Adipocyte (in vitro differentiated cells): ENCODE measurements around the gene KCNJ1.

Source experiments
- DNase-seq: peaks from one replicate; pipeline ENCODE4 v3.0.0-alpha.2; 2015; ENCODE audit warnings: low read depth
- H3K27me3 ChIP-seq: replicated peaks from 2 replicates; pipeline ENCODE4 v1.7.0; 2013; ENCODE audit warnings: mild to moderate bottlenecking, low read length, moderate library complexity; ENCODE audit not compliant: control insufficient read depth, insufficient read depth
- H3K36me3 ChIP-seq: 2 replicates; pipeline ENCODE4 v1.7.0; 2013; ENCODE audit warnings: low read length, mild to moderate bottlenecking, moderate library complexity; ENCODE audit not compliant: control insufficient read depth, insufficient read depth, severe bottlenecking
- H3K4me1 ChIP-seq: 2 replicates; pipeline ENCODE4 v1.7.0; 2013; ENCODE audit warnings: mild to moderate bottlenecking, low read length, moderate library complexity; ENCODE audit not compliant: control insufficient read depth, insufficient read depth
- H3K4me3 ChIP-seq: 2 replicates; pipeline ENCODE4 v1.7.0; 2013; ENCODE audit warnings: mild to moderate bottlenecking, low read length, moderate library complexity
- H3K9ac ChIP-seq: 2 replicates; pipeline ENCODE4 v1.7.0; 2013; ENCODE audit warnings: mild to moderate bottlenecking, low read length, moderate library complexity
- H3K9me3 ChIP-seq: 2 replicates; pipeline ENCODE4 v1.7.0; 2013; ENCODE audit warnings: mild to moderate bottlenecking, low read length, moderate library complexity; ENCODE audit not compliant: control insufficient read depth

Gene KCNJ1

GRCh38 chr11:128900468-128900867, 33.4 kb upstream of the KCNJ1 start:
- Histone ChIP-seq H3K9me3 (no peaks in the 10 kb centered on the region), H3K36me3 (no peaks in the 10 kb centered on the region), H3K27me3 (no peaks in the 10 kb centered on the region), H3K9ac (no peak overlapping the region), H3K4me1 (peaks cover 25% of the 10 kb centered on the region), H3K4me3 (no peak overlapping the region)
- no peak for DNase-seq

GRCh38 chr11:128898580-128899344, 31.7 kb upstream of the KCNJ1 start:
- no peaks in the 10 kb centered on the region for H3K27me3 ChIP-seq
- no peak overlapping the region for H3K4me3 ChIP-seq
- no peak overlapping the region for H3K9ac ChIP-seq
- H3K9me3 ChIP-seq: no peaks in the 10 kb centered on the region
- no peak for DNase-seq
- peaks cover 25% of the 10 kb centered on the region for H3K4me1 ChIP-seq
- H3K36me3 ChIP-seq: no peaks in the 10 kb centered on the region

GRCh38 chr11:128897826-128898225, 30.7 kb upstream of the KCNJ1 start:
- no peak for DNase-seq
- Histone ChIP-seq H3K36me3 (no peaks in the 10 kb centered on the region), H3K9ac (no peak overlapping the region), H3K9me3 (no peaks in the 10 kb centered on the region), H3K4me1 (peaks cover 17% of the 10 kb centered on the region), H3K4me3 (no peak overlapping the region), H3K27me3 (no peaks in the 10 kb centered on the region)

- no peaks in the 10 kb centered on the region for H3K27me3 ChIP-seq
- no peak overlapping the region for H3K9ac ChIP-seq
- H3K9me3 ChIP-seq: no peaks in the 10 kb centered on the region
- H3K4me3 ChIP-seq: no peak overlapping the region
- H3K36me3 ChIP-seq: no peaks in the 10 kb centered on the region
- peak; percentile 8 for DNase-seq
- peaks cover 17% of the 10 kb centered on the region for H3K4me1 ChIP-seq
Measured at GRCh38 chr11:128896356-128896755, 29.3 kb upstream of the KCNJ1 start.

- Histone ChIP-seq H3K36me3 (no peaks in the 10 kb centered on the region), H3K4me3 (no peak overlapping the region), H3K9me3 (no peaks in the 10 kb centered on the region), H3K27me3 (peaks cover 3% of the 10 kb centered on the region), H3K4me1 (peaks cover 17% of the 10 kb centered on the region), H3K9ac (no peak overlapping the region)
- no peak for DNase-seq
Measured at GRCh38 chr11:128895526-128895925, 28.4 kb upstream of the KCNJ1 start.

- no peaks in the 10 kb centered on the region for H3K36me3 ChIP-seq
- H3K4me1 ChIP-seq: peaks cover 13% of the 10 kb centered on the region
- no peaks in the 10 kb centered on the region for H3K9me3 ChIP-seq
- peaks cover 11% of the 10 kb centered on the region for H3K27me3 ChIP-seq
- H3K4me3 ChIP-seq: no peak overlapping the region
- H3K9ac ChIP-seq: no peak overlapping the region
- DNase-seq: no peak
Measured at GRCh38 chr11:128894685-128895084, 27.6 kb upstream of the KCNJ1 start.

- Histone ChIP-seq H3K4me1 (peaks cover 13% of the 10 kb centered on the region), H3K9me3 (no peaks in the 10 kb centered on the region), H3K4me3 (no peak overlapping the region), H3K9ac (no peak overlapping the region), H3K27me3 (peaks cover 15% of the 10 kb centered on the region), H3K36me3 (no peaks in the 10 kb centered on the region)
- DNase-seq: no peak
Measured at GRCh38 chr11:128894286-128894681, 27.2 kb upstream of the KCNJ1 start.

- no peak overlapping the region for H3K4me3 ChIP-seq
- H3K27me3 ChIP-seq: peaks cover 18% of the 10 kb centered on the region
- no peaks in the 10 kb centered on the region for H3K9me3 ChIP-seq
- peaks cover 12% of the 10 kb centered on the region for H3K4me1 ChIP-seq
- no peaks in the 10 kb centered on the region for H3K36me3 ChIP-seq
- H3K9ac ChIP-seq: no peak overlapping the region
- DNase-seq: no peak
Measured at GRCh38 chr11:128893578-128894285, 26.6 kb upstream of the KCNJ1 start.

- no peaks in the 10 kb centered on the region for H3K9me3 ChIP-seq
- H3K9ac ChIP-seq: no peak overlapping the region
- peaks cover 5% of the 10 kb centered on the region for H3K4me1 ChIP-seq
- H3K36me3 ChIP-seq: no peaks in the 10 kb centered on the region
- no peak for DNase-seq
- H3K27me3 ChIP-seq: peaks cover 25% of the 10 kb centered on the region
- H3K4me3 ChIP-seq: no peak overlapping the region
Measured at GRCh38 chr11:128892866-128893565, 25.9 kb upstream of the KCNJ1 start.

- Histone ChIP-seq H3K4me1 (no peaks in the 10 kb centered on the region), H3K9ac (no peak overlapping the region), H3K4me3 (no peak overlapping the region), H3K9me3 (no peaks in the 10 kb centered on the region), H3K27me3 (peaks cover 25% of the 10 kb centered on the region), H3K36me3 (no peaks in the 10 kb centered on the region)
- no peak for DNase-seq
Measured at GRCh38 chr11:128891913-128892398, 24.9 kb upstream of the KCNJ1 start.
